Stimulated activated CD4-positive, alpha-beta T cell treated with anti-CD3 and anti-CD28 coated beads, Interleukin-2, amount 100 ng/mL, for 24 hours (primary cell): ENCODE measurements around the gene COA3.

Experiments
- DNase-seq, 2 donors: peaks; one replicate each; pipeline ENCODE4 v3.0.0-alpha.2; 2020

Gene COA3

GRCh38 chr17:42817866-42818265, 19.4 kb upstream of the COA3 start:
- DNase-seq, result no peak

DNA sequence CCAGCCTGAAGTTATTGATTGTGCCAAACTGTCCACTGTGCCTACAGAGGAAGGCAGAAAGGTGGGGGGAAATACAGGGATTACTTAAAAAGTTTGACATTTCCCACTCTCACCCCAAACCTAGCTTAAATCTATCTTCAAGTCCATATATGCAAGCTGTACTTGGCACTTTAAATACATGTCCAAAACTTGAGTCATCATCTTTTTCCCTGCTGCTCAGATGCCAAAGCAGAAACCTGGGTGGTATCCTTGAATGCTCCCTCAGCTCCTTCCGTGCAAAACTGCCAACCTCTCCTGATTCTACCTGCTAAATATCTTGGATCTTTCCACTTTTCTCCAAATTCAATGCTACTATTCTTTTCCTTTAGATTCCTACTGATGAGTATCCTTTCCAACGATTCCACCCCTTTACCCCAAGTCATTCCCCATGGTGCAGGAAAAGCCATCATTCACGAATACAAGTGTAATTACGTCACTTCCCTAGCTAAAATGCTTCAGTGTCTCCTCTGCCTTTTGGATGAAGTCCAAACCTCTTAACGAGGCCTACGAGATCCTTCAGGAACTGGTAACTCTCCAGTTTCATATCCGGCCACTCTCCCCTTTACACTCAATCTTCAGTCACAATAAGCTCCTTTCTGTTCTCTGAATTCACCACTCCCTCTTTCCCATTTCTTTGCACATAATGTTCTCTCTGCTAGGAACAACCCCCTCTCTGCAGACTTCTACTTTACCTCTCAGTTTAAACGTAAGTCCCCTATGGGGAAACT, 16.3 kb upstream of the COA3 start:
- DNase-seq, result no peak

DNA sequence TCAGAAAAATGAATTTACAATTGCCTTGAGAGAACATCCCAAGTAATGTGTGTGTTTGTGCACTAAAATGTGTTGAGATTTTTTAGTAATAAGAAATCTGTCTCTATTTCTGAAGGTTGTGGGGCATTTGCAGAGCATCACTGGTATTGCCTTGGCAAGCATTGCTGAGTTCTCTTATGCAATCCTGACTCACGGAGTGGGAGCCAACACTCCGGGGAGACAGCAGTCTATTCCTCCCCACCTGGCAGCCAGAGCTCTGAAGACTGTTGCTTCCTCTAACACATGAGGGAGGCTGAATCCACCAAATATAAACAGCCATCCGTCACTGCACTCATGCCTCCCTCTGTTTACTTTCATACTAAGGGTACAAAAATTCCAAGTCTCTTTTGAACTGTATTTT, 10.7 kb upstream of the COA3 start:
- DNase-seq, result no peak

DNA sequence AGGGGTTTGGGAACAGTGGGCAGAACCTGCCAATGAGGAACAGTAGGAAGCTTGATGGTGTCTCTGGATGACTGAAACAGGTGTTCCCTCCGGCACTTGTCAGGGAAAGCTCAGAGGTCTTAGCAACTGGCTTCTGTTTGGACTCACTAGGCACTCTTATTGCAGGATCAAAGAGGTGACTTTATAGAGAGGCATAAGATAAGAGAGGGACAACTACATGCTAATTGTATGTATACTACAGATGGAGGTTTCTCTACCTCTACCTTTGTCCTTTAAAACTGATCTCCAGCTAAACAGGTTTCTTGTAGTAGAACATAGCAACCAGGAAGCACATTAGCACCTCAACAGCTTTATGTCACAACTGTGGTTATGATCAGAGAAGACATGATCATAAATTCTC, 7.7 kb upstream of the COA3 start:
- no peak for DNase-seq

- no peak for DNase-seq
These were observed 6.4 kb upstream of the COA3 start for GRCh38 chr17:42804918-42805367.

DNA sequence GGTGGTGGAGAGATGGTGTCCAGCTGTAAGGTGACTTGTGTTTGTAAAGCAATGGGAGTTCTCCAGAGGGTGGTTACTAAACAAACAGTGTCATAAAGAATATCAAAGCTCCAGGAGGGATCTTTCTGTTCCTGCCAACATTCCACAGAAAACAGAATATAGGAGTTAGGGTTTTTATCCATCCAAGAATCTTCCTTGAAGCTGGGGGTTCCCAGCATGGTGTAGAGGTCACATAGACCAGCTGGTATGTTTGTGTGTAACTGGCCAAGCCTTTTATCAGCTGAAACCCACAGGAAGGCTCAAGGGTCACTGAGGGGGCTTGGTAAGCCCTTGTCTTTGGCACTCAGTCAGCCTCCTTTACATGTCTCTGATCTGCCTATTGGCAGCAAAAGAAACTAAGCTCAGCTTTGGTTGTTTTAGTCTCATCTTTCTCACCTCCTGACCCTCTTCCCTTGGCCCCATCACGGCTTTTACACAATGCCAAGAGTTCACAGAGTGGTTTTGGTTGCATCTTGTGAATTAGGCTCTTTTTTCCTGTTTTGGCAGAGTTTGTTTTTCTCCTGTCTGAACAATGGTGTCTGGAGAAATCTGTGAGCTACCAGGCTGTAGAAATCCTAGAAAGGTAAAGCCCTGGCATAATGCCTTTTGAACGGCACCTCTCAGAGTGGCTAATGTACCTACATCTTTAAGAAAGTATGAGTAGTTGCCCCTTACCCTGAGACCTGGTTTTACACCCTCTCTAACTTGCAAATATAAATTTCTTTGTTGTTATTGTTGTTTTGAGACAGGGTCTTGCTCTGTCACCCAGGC, 4.8 kb upstream of the COA3 start:
- DNase-seq, result no peak

- no peak for DNase-seq
These were observed 507 bp downstream of the COA3 start for GRCh38 chr17:42798011-42798382.

GRCh38 chr17:42797067-42798007, 1.2 kb downstream of the COA3 start:
- DNase-seq, result no peak

- no peak for DNase-seq
These were observed 2.3 kb downstream of the COA3 start for GRCh38 chr17:42796066-42796758.

DNA sequence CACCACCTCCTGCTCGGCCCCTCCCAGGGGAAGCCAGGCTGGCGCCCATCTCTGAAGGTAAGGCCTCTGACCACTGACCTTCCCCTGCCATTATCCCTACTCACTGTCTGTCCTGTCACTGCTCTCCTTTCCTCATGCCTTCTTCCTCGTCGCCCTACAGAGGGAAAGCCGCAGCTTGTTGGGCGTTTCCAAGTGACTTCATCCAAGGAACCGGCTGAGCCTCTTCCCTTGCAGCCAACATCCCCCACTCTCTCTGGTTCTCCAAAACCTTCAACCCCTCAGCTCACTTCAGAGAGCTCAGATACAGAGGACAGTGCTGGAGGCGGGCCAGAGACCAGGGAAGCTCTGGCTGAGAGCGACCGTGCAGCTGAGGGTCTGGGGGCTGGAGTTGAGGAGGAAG, 3.0 kb downstream of the COA3 start:
- DNase-seq, result no peak

- DNase-seq, result no peak
These were observed 3.4 kb downstream of the COA3 start for GRCh38 chr17:42795061-42795460.

GRCh38 chr17:42792545-42792944, 6.0 kb downstream of the COA3 start:
- no peak for DNase-seq

GRCh38 chr17:42791948-42792347, 6.6 kb downstream of the COA3 start:
- DNase-seq, result no peak

DNA sequence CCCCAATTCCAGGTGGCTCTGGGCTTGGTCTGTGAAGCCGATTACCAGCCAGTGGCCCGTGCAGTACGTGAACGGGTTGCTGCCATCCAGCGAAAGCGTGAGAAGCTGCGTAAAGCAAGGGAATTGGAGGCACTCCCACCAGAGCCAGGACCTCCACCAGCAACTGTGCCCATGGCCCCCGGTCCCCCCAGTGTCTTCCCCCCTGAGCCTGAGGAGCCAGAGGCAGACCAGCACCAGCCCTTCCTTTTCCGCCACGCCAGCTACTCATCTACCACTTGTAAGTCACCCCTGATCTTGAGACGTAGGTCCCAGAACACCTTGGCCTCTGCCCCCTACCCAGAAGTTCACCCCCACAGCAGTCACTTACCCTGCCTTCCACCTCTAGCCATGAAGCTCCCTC, 11.2 kb downstream of the COA3 start:
- no peak for DNase-seq

GRCh38 chr17:42784811-42785592, 13.5 kb downstream of the COA3 start:
- no peak for DNase-seq

DNA sequence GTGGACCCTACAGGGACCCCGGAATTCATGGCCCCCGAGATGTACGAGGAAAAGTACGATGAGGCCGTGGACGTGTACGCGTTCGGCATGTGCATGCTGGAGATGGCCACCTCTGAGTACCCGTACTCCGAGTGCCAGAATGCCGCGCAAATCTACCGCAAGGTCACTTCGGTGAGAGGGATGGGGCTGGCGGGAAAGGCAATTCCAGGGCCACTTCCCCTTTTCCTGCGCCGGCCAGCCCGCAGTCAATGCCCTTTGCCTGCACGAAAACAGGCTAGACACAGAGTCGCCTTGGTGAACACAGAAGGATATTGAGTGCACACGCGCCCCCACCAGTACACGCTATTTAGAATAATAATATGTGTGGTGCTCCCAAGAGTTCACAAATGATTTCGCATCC, 14.1 kb downstream of the COA3 start:
- DNase-seq, result no peak

- DNase-seq, result no peak
These were observed 14.7 kb downstream of the COA3 start for GRCh38 chr17:42783791-42784138.

- no peak for DNase-seq
These were observed 15.3 kb downstream of the COA3 start for GRCh38 chr17:42783062-42783790.

DNA sequence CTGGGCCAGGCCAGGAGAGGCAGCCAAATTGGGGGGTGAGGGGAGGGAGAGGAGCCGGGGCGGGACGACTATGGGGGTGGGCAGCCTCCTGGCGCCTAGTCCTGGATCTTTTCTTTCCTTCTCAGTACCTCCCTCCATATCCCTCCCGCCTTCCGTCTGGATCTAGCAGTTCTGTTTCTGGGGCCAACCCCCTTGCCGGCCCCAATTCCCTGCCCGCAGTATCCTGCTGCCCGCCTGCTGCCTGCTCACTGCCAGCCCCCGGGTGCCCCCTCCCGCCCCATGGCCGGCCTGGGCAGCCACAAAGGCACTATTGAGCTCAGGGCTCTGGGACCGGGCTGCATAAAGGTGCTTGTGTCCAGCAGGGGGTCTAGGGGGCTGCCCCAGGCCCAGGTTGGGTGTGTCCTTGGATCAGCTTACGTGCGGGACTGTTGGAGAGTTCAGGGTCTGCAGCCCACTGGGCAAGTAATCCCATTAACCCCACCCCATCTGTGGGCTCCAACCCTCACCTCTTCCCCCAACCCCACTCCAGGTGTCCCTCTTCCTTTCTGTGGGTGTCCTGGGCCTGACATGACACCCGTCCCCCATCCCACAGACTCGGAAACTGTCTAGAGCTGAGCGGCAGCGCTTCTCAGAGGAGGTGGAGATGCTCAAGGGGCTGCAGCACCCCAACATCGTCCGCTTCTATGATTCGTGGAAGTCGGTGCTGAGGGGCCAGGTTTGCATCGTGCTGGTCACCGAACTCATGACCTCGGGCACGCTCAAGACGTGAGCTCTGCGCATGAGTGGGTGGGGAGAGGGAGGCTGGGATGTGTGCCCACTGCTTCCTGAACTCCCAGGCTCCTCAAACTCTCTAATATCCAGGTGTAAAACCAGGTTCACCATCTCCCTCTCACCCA, 16.1 kb downstream of the COA3 start:
- DNase-seq, result no peak

DNA sequence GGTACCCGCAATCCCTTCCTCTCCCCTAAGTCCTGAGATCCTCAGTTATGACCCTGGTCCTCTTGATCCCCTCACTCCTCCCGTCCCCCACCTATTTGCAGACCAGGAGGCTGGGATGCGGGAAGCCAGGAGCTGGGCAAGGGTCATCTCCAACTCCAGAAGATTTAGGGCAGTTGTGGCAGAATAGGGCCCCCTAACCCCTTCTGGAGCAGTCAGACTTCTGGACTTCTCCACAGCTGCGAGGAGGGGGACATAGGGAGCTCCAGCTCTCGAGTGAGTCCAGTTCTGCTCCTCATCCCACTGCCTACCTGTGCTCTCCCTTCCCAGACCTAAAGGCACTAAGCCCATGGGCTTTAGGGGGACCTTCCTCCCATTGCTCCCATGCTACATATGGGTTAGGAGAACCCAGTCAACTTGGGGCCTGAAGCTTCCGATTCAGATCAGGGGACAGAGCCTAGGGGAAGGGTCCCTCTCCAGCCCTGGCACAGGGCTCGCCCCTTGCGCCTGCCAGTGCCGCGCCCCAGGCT, 16.8 kb downstream of the COA3 start:
- no peak for DNase-seq
